K562 (cell line): ENCODE data around the gene RNU6-8. TPM values are rescaled to one million over a fixed set of nuclear protein-coding genes. Genes with fewer than 3 reads are reported as not detected.

ENCODE experiments used
- ATAC-seq: fragments of 200-7000 bp; cut with Tn5 transposase; 3 replicates; pipeline ENCODE4 v1.9.1; 2020; ENCODE audit warnings: moderate library complexity
- BruUV-seq: library from RNA; stranded (reverse); fragments of 400-500 nt; replicated peaks from 2 replicates; lab custom pipeline; 2021; lab: Mats Ljungman, UMichigan
- CTCF ChIA-PET: fragments of 300-600 bp; formaldehyde crosslinking; extraction: SDS; loops from one replicate; lab custom pipeline; 2021; ENCODE audit warnings: low intra/inter-chr PET ratio; lab: Yijun Ruan, JAX
- POLR2A ChIA-PET: fragments of 300-600, 350-650 bp; sonication (Branson Sonifier 250); formaldehyde crosslinking; extraction: SDS; loops from one replicate; lab custom pipeline; 2021; ENCODE audit warnings: antibody characterized with exemption, inconsistent platforms; lab: Yijun Ruan, JAX
- DNase-seq, 4 experiments: peaks; one replicate each; pipeline versions ENCODE4 v3.0.0 to v3.0.0-alpha.2; 2011 to 2018; ENCODE audit warnings: low spot score in 3 of 4, mixed read lengths in 3 of 4; ENCODE audit errors: extremely low read depth in 1 of 4
- FAIRE-seq: peaks from 2 replicates; lab custom pipeline; 2011; peaks lifted over from hg19 to GRCh38; lab: Jason Lieb, UNC
- H2AFZ ChIP-seq: 2 replicates; pipeline ENCODE4 v1.6.0; 2011; ENCODE audit warnings: low read depth, low read length, control low read depth, inconsistent platforms
- H3K27ac ChIP-seq: fragments of 200-600 bp; 3 replicates; pipeline ENCODE4 v1.8.0; 2011; ENCODE audit warnings: low read depth, mild to moderate bottlenecking, control low read depth, inconsistent platforms, low read length, moderate library complexity, mixed read lengths; ENCODE audit errors: extremely low read depth
- H3K27me3 ChIP-seq, 2 experiments: fragments of 300-600 bp in 1 of 2; 2 replicates in 1 of 2; 3 replicates in 1 of 2; pipeline versions ENCODE4 v1.6.0 to v1.8.0; 2011; ENCODE audit warnings: inconsistent platforms in 2 of 2, low read length in 2 of 2, mild to moderate bottlenecking in 1 of 2, mixed read lengths in 1 of 2, moderate library complexity in 1 of 2; ENCODE audit not compliant: control insufficient read depth in 2 of 2, insufficient read depth in 2 of 2
- H3K36me3 ChIP-seq: fragments of 300-600 bp; 3 replicates; pipeline ENCODE4 v1.8.0; 2011; ENCODE audit warnings: mild to moderate bottlenecking, low read length, inconsistent platforms; ENCODE audit not compliant: control insufficient read depth, insufficient read depth
- H3K4me1 ChIP-seq, 2 experiments: fragments of 200-600 bp in 1 of 2; replicated peaks in 1 of 2; 2 replicates in 1 of 2; 3 replicates in 1 of 2; pipeline versions ENCODE4 v1.5.1 to v1.8.0; 2011; ENCODE audit warnings: inconsistent platforms in 2 of 2, low read length in 2 of 2, mild to moderate bottlenecking in 1 of 2, mixed read lengths in 1 of 2, moderate library complexity in 1 of 2; ENCODE audit not compliant: control insufficient read depth in 2 of 2, insufficient read depth in 2 of 2
- H3K4me2 ChIP-seq: 2 replicates; pipeline ENCODE4 v1.6.1; 2011; ENCODE audit warnings: low read length, control low read depth, inconsistent platforms, mixed read lengths; ENCODE audit not compliant: insufficient read depth
- H3K4me3 ChIP-seq: fragments of 200-600 bp; sonication (generic), shearing (Covaris generic); 2 replicates; pipeline ENCODE4 v1.5.1; 2016; ENCODE audit warnings: control low read depth, inconsistent platforms
- H3K79me2 ChIP-seq: fragments of 200-600 bp; 3 replicates; pipeline ENCODE4 v1.8.0; 2011; ENCODE audit warnings: low read length, inconsistent platforms; ENCODE audit not compliant: control insufficient read depth, insufficient read depth
- H3K9ac ChIP-seq, 2 experiments: 2 replicates each; pipeline versions ENCODE4 v1.6.0 to v1.6.1; 2011; ENCODE audit warnings: low read depth in 2 of 2, low read length in 2 of 2, control low read depth in 1 of 2, inconsistent platforms in 1 of 2, mild to moderate bottlenecking in 1 of 2, mixed read lengths in 1 of 2; ENCODE audit not compliant: insufficient read depth in 1 of 2
- H3K9me1 ChIP-seq: one replicate; pipeline ENCODE4 v1.6.0; 2011; ENCODE audit warnings: inconsistent platforms, mild to moderate bottlenecking, low read length, moderate library complexity; ENCODE audit not compliant: control insufficient read depth, insufficient read depth
- H3K9me3 ChIP-seq: replicated peaks from 2 replicates; pipeline ENCODE4 v1.5.1; 2011; ENCODE audit warnings: low read depth, low read length, inconsistent platforms; ENCODE audit not compliant: control insufficient read depth, insufficient read depth
- H4K20me1 ChIP-seq: replicated peaks from 2 replicates; pipeline ENCODE4 v1.6.1; 2011; ENCODE audit warnings: low read length, inconsistent platforms, mixed read lengths; ENCODE audit not compliant: control insufficient read depth, insufficient read depth
- ARID2 ChIP-seq: fragments of 450-650 bp; IDR thresholded peaks from 2 replicates; pipeline ENCODE4 v1.6.1; 2017; ENCODE audit warnings: antibody characterized with exemption, mild to moderate bottlenecking
- CCAR2 ChIP-seq: fragments of 200-400 bp; formaldehyde crosslinking; IDR thresholded peaks from 2 replicates; pipeline ENCODE4 v1.6.1; 2017; ENCODE audit warnings: mild to moderate bottlenecking, low read depth, low read length
- EHMT2 ChIP-seq: fragments of 450-650 bp; IDR thresholded peaks from 2 replicates; pipeline ENCODE4 v1.6.1; 2018; ENCODE audit warnings: antibody characterized with exemption
- ETV5 ChIP-seq: sonication (generic); formaldehyde crosslinking; IDR thresholded peaks from 2 replicates; pipeline ENCODE4 v1.4.0; 2020; ENCODE audit warnings: low read depth, mild to moderate bottlenecking, missing genetic modification reagents
- MAFF ChIP-seq: IDR thresholded peaks from 2 replicates; pipeline ENCODE4 v1.6.1; 2012; ENCODE audit warnings: low read length, improper control_type of control experiment
- RFX5 ChIP-seq: IDR thresholded peaks from 2 replicates; pipeline ENCODE4 v1.6.1; 2011; ENCODE audit warnings: low read depth, mild to moderate bottlenecking, improper control_type of control experiment, low read length
- SMARCB1 ChIP-seq: IDR thresholded peaks from 2 replicates; pipeline ENCODE4 v1.6.1; 2011; ENCODE audit warnings: improper control_type of control experiment, low read depth; ENCODE audit not compliant: insufficient read length
- SPI1 ChIP-seq: IDR thresholded peaks from 2 replicates; pipeline ENCODE4 v1.6.1; 2011; ENCODE audit warnings: low read depth, low read length, control low read depth, borderline replicate concordance
- WGBS: fragments of 100-300 bp; shearing (Covaris generic); methylation state at CpG from one replicate; pipeline ENCODE4 v1.1.6; 2016; ENCODE audit warnings: low coverage, mixed read lengths; ENCODE audit not compliant: insufficient coverage; ENCODE audit errors: missing lambda C conversion rate; 5-methylcytosine and 5-hydroxymethylcytosine counted together
- in situ Hi-C: fragments of 300-500 bp; cut with MboI; formaldehyde crosslinking; loops from 4 replicates; pipeline ENCODE4 v1.15.0; 2018; ENCODE audit warnings: inconsistent platforms, mixed read lengths
- intact Hi-C: fragments of 100-400 bp; cut with micrococcal nuclease; formaldehyde crosslinking; loops from 2 replicates; pipeline ENCODE4 v1.14.2; 2022
- polyA plus RNA-seq, 8 experiments: library from polyadenylated mRNA; depleted of rRNA in 4 of 8; stranded (reverse) in 5 of 8; unstranded in 3 of 8; fragments of >200 nt; fragmentation: Nextera tagmentation in 2 of 8; fragmentation: Illumina TruSeq in 1 of 8; extraction: Ambion mirVana in 2 of 8; extraction: Trizol in 1 of 8; gene quantifications; 2 replicates each; pipeline versions ENCODE4 v1.2.1 to v1.2.3, GENCODE V29; 2011 to 2014; ENCODE audit warnings: inconsistent platforms in 1 of 8, missing spikeins in 1 of 8
- total RNA-seq, 7 experiments: library from RNA; depleted of rRNA in 6 of 7; stranded (reverse); fragments of >200 nt in 6 of 7; fragmentation: Illumina TruSeq in 2 of 7; extraction: Trizol in 2 of 7; gene quantifications; 2 replicates each; pipeline versions ENCODE4 v1.2.1 to v1.2.3, GENCODE V29; 2011 to 2021; ENCODE audit warnings: low replicate concordance in 1 of 7
- TF ChIP-seq, protein P1 (sequence below), 3 experiments: fragments of 200-800 bp in 1 of 3; fragments of 250-450 bp in 1 of 3; fragments of 450-650 bp in 1 of 3; sonication (Bioruptor Pico) in 1 of 3; sonication (Bioruptor generic) in 1 of 3; formaldehyde crosslinking in 1 of 3; IDR thresholded peaks; 2 replicates each; pipeline versions ENCODE4 v1.6.1 to v1.8.0; 2016 to 2022; ENCODE audit warnings: mild to moderate bottlenecking in 2 of 3, missing genetic modification characterization in 2 of 3, missing compliant biosample characterization in 1 of 3, moderate library complexity in 1 of 3

Gene RNU6-8
- total and polyA plus RNA-seq, 9 of the 15 experiments (the other 6 are each of a cell fraction or from before 2014, with no cell fraction given): not detected

GRCh38 chr14:32190673-32191072, 12.4 kb downstream of the RNU6-8 start (continued):
- TF ChIP-seq, protein P1, sequence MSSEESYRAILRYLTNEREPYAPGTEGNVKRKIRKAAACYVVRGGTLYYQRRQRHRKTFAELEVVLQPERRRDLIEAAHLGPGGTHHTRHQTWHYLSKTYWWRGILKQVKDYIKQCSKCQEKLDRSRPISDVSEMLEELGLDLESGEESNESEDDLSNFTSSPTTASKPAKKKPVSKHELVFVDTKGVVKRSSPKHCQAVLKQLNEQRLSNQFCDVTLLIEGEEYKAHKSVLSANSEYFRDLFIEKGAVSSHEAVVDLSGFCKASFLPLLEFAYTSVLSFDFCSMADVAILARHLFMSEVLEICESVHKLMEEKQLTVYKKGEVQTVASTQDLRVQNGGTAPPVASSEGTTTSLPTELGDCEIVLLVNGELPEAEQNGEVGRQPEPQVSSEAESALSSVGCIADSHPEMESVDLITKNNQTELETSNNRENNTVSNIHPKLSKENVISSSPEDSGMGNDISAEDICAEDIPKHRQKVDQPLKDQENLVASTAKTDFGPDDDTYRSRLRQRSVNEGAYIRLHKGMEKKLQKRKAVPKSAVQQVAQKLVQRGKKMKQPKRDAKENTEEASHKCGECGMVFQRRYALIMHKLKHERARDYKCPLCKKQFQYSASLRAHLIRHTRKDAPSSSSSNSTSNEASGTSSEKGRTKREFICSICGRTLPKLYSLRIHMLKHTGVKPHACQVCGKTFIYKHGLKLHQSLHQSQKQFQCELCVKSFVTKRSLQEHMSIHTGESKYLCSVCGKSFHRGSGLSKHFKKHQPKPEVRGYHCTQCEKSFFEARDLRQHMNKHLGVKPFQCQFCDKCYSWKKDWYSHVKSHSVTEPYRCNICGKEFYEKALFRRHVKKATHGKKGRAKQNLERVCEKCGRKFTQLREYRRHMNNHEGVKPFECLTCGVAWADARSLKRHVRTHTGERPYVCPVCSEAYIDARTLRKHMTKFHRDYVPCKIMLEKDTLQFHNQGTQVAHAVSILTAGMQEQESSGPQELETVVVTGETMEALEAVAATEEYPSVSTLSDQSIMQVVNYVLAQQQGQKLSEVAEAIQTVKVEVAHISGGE (CRISPR knock-in tag; IDR thresholded peaks at IDR 0.05): no peak
- no peak for TF ChIP-seq EHMT2
- TF ChIP-seq ARID2: no peak
- no peak for TF ChIP-seq CCAR2
- TF ChIP-seq RFX5: no peak
- TF ChIP-seq SMARCB1: no peak
- TF ChIP-seq ETV5 (CRISPR knock-in tag): no peak

DNA sequence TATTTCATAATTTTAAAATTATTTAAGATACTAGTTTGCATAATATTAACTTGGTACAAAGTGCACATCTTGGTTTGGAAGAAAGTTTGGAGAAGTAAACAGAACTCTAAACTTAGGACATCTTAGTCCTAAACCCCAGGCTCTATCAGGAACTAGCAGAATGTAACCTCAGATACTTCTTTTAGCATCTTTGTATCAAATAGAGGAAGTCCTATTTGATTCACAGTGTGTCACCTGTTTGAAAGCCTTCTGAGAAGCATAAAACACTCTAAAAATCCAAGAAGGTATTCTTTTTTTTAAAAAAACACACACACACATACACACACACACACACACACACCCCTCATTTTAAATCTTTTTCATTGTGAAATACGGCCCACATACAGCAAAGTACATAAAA, 13.3 kb downstream of the RNU6-8 start:
- no peak overlapping the region for H2AFZ ChIP-seq
- FAIRE-seq (no peak), DNase-seq (no peak)
- no peak overlapping the region for H3K4me3 ChIP-seq
- 9% methylated on average over 1 of the region's 1 CpG for WGBS
- H3K27ac ChIP-seq: no peak overlapping the region
- CTCF ChIA-PET: no interaction called here
- H3K4me1 ChIP-seq: no peaks in the 10 kb centered on the region; a peak in 1 of 5 replicates
- no peaks in the 10 kb centered on the region for H4K20me1 ChIP-seq
- H3K9ac ChIP-seq: no peak overlapping the region
- H3K79me2 ChIP-seq: no peaks in the 10 kb centered on the region
- intact Hi-C loops (no loop called here), in situ Hi-C loops (no loop called here)
- no peak overlapping the region for H3K4me2 ChIP-seq
- no TSS peak for BruUV-seq
- TF ChIP-seq MAFF (no peak), SPI1 (0 out of 2 replicates have a peak, but pooled peaks have one; percentile 8)
- TF ChIP-seq, all 486 proteins: peak for 1
- Histone ChIP-seq H3K27me3 (no peaks in the 10 kb centered on the region), H3K9me3 (0 out of 2 replicates have a peak, but pooled peaks cover 2% of the 10 kb centered on the region), H3K36me3 (no peaks in the 10 kb centered on the region), H3K9me1 (no peaks in the 10 kb centered on the region)
- POLR2A ChIA-PET: no interaction called here
- no peak for ATAC-seq
